ENCODE measurements around the gene CPEB4. TPM values are rescaled to one million over a fixed set of nuclear protein-coding genes. Genes with fewer than 3 reads are reported as not detected.

CPEB4 gene
- total RNA-seq, 1 experiment from 2014 or later: 86.7 TPM

GRCh38 chr5:173962436-173962972, 74.4 kb downstream of the CPEB4 start:
- CTCF ChIA-PET: interaction anchor here (0.6 to 2.8 kb wide), 15 partner anchors 8 to 433 kb away, joined by 3 to 24 read pairs (median 6); partner anchors contain the start of gene BOD1
- POLR2A ChIA-PET: interaction anchor here (0.6 to 3.7 kb wide), 21 partner anchors 10 to 634 kb away, joined by 3 to 46 read pairs (median 4); partner anchors contain the start of genes BOD1 and STC2
- H3K4me3 Mint-ChIP-seq (ENCODE audit: unreplicated experiment): no peak overlapping the region
- H3K9me3 Mint-ChIP-seq (ENCODE audit: unreplicated experiment): no peaks in the 10 kb centered on the region
- no peaks in the 10 kb centered on the region for H3K27me3 Mint-ChIP-seq (ENCODE audit: insufficient read depth, unreplicated experiment)
- peaks cover 58% of the 10 kb centered on the region for H3K36me3 Mint-ChIP-seq (ENCODE audit: insufficient read depth, unreplicated experiment)
- TF ChIP-seq CTCF (IDR thresholded peaks at IDR 0.05; ENCODE audit: unreplicated experiment): no peak
- peak overlapping the region; percentile 40 for H3K27ac Mint-ChIP-seq (ENCODE audit: low read depth, unreplicated experiment)
- no peak for DNase-seq (ENCODE audit: unreplicated experiment)
- intact Hi-C loops (cut with micrococcal nuclease): loop anchor here (2.0 kb wide), 1 partner anchor 74 kb away; the partner anchor contains the start of gene CPEB4
- peaks cover 15% of the 10 kb centered on the region for H3K4me1 Mint-ChIP-seq (ENCODE audit: insufficient read depth, unreplicated experiment)
- BruUV-seq (replicated peaks): no TSS peak

- peak; percentile 47 for DNase-seq (ENCODE audit: unreplicated experiment)
These were observed 75.2 kb downstream of the CPEB4 start for GRCh38 chr5:173963182-173963838.

GRCh38 chr5:173963867-173964441, 75.8 kb downstream of the CPEB4 start:
- no peak overlapping the region for H3K27ac Mint-ChIP-seq (ENCODE audit: low read depth, unreplicated experiment)
- POLR2A ChIA-PET: interaction anchor here (0.6 to 3.7 kb wide), 23 partner anchors 9 to 764 kb away, joined by 3 to 46 read pairs (median 4); partner anchors contain the start of genes BOD1, CPEB4 and STC2
- CTCF ChIA-PET: interaction anchor here (0.6 to 2.8 kb wide), 13 partner anchors 10 to 355 kb away, joined by 3 to 24 read pairs (median 7); partner anchors contain the start of gene BOD1
- no TSS peak for BruUV-seq (replicated peaks)
- peak overlapping the region; percentile 67 for H3K4me3 Mint-ChIP-seq (ENCODE audit: unreplicated experiment)
- no peak for TF ChIP-seq CTCF (IDR thresholded peaks at IDR 0.05; ENCODE audit: unreplicated experiment)
- H3K36me3 Mint-ChIP-seq (ENCODE audit: insufficient read depth, unreplicated experiment): peaks cover 46% of the 10 kb centered on the region
- no peak for DNase-seq (ENCODE audit: unreplicated experiment)
- no peaks in the 10 kb centered on the region for H3K9me3 Mint-ChIP-seq (ENCODE audit: unreplicated experiment)
- peaks cover 15% of the 10 kb centered on the region for H3K4me1 Mint-ChIP-seq (ENCODE audit: insufficient read depth, unreplicated experiment)
- intact Hi-C loops (cut with micrococcal nuclease): loop anchor here (2.0 kb wide), 1 partner anchor 75 kb away; the partner anchor contains the start of gene CPEB4
- H3K27me3 Mint-ChIP-seq (ENCODE audit: insufficient read depth, unreplicated experiment): no peaks in the 10 kb centered on the region

More at GRCh38 chr5:173963182-173963838, 75.2 kb downstream of the CPEB4 start:
- ChIA-PET POLR2A (interaction anchor here (0.6 to 3.7 kb wide), 31 partner anchors 8 to 635 kb away, joined by 3 to 46 read pairs (median 4); partner anchors contain the start of genes BOD1, CPEB4 and STC2), CTCF (interaction anchor here (0.6 to 2.8 kb wide), 17 partner anchors 9 to 1812 kb away, joined by 3 to 24 read pairs (median 6); partner anchors contain the start of gene BOD1)
- no peak for TF ChIP-seq CTCF (IDR thresholded peaks at IDR 0.05; ENCODE audit: unreplicated experiment)
- no TSS peak for BruUV-seq (replicated peaks)
- Mint-ChIP-seq H3K36me3 (ENCODE audit: insufficient read depth, unreplicated experiment) (peaks cover 49% of the 10 kb centered on the region), H3K9me3 (ENCODE audit: unreplicated experiment) (no peaks in the 10 kb centered on the region), H3K27ac (ENCODE audit: low read depth, unreplicated experiment) (peak overlapping the region; percentile 40), H3K27me3 (ENCODE audit: insufficient read depth, unreplicated experiment) (no peaks in the 10 kb centered on the region), H3K4me3 (ENCODE audit: unreplicated experiment) (peak overlapping the region; percentile 67), H3K4me1 (ENCODE audit: insufficient read depth, unreplicated experiment) (peaks cover 15% of the 10 kb centered on the region)
- intact Hi-C loops (cut with micrococcal nuclease): loop anchor here (2.0 kb wide), 1 partner anchor 75 kb away; the partner anchor contains the start of gene CPEB4

Measured in MCF 10A (cell line).